A549 (cell line): ENCODE measurements around the gene FRMD8. TPM values are rescaled to one million over a fixed set of nuclear protein-coding genes. Genes with fewer than 3 reads are reported as not detected.

Experiments used
- ATAC-seq, 2 experiments: fragments of 200-7000 bp in 1 of 2; fragments of >200 bp in 1 of 2; cut with Nextera tagmentation in 1 of 2; cut with Tn5 transposase in 1 of 2; 3 replicates each; pipeline versions ENCODE4 v1.8.0 to v1.9.1; 2018 to 2020; ENCODE audit warnings: mild to moderate bottlenecking in 1 of 2, moderate library complexity in 1 of 2
- CTCF ChIA-PET: fragments of 300-600 bp; sonication (Branson Sonifier 250); formaldehyde crosslinking; extraction: SDS; loops from one replicate; lab custom pipeline; 2021; ENCODE audit warnings: antibody characterized with exemption, inconsistent platforms; lab: Yijun Ruan, JAX
- POLR2A ChIA-PET: fragments of 350-600 bp; formaldehyde crosslinking; extraction: SDS; loops from one replicate; lab custom pipeline; 2021; ENCODE audit warnings: antibody characterized with exemption, inconsistent platforms; lab: Yijun Ruan, JAX
- DNase-seq, 2 experiments: peaks; one replicate each; pipeline versions ENCODE4 v3.0.0 to v3.0.0-alpha.2; 2011 to 2016; ENCODE audit warnings: low read depth in 1 of 2, low spot score in 1 of 2
- FAIRE-seq: peaks from 2 replicates; lab custom pipeline; 2011; peaks lifted over from hg19 to GRCh38; lab: Jason Lieb, UNC
- H3K27ac ChIP-seq, 2 experiments: fragments of >200 bp; sonication (Bioruptor Twin); formaldehyde crosslinking; 3 replicates each; pipeline ENCODE4 v1.5.1; 2016 to 2017
- H3K4me1 ChIP-seq: fragments of >200 bp; sonication (Bioruptor Twin); formaldehyde crosslinking; 3 replicates; pipeline ENCODE4 v1.6.1; 2016
- H3K4me2 ChIP-seq: fragments of >200 bp; sonication (Bioruptor Twin); formaldehyde crosslinking; 3 replicates; pipeline ENCODE4 v1.6.1; 2016
- H3K4me3 ChIP-seq: fragments of >200 bp; sonication (Bioruptor Twin); formaldehyde crosslinking; 3 replicates; pipeline ENCODE4 v1.5.1; 2016
- H3K9me3 ChIP-seq: fragments of >200 bp; sonication (Bioruptor Twin); formaldehyde crosslinking; 3 replicates; pipeline ENCODE4 v1.6.1; 2016
- ATOH8 ChIP-seq: fragments of 250-450 bp; sonication (Bioruptor Pico); IDR thresholded peaks from 2 replicates; pipeline ENCODE4 v1.5.0; 2020; ENCODE audit warnings: low read depth, mild to moderate bottlenecking, moderate library complexity
- BCL3 ChIP-seq: fragments of >200 bp; sonication (Bioruptor Twin); formaldehyde crosslinking; IDR thresholded peaks from 3 replicates; pipeline ENCODE4 v1.6.1; 2016
- BHLHE40 ChIP-seq: IDR thresholded peaks from 2 replicates; pipeline ENCODE4 v1.6.1; 2012; ENCODE audit warnings: low read depth, low read length, inconsistent platforms
- CBX2 ChIP-seq: fragments of 200-600 bp; sonication (generic); IDR thresholded peaks from 2 replicates; pipeline ENCODE4 v1.6.1; 2016; ENCODE audit warnings: low read depth, mild to moderate bottlenecking, borderline replicate concordance
- CTCF ChIP-seq: fragments of >200 bp; sonication (Bioruptor Twin); formaldehyde crosslinking; IDR thresholded peaks from 3 replicates; pipeline ENCODE4 v1.5.1; 2016
- EHMT2 ChIP-seq: fragments of 200-600 bp; sonication (generic); IDR thresholded peaks from 2 replicates; pipeline ENCODE4 v1.6.1; 2016; ENCODE audit warnings: antibody characterized with exemption, low read depth, mild to moderate bottlenecking, moderate library complexity
- EP300 ChIP-seq, 2 experiments: fragments of >200 bp; sonication (Bioruptor Twin); formaldehyde crosslinking; IDR thresholded peaks; 2 replicates in 1 of 2; 3 replicates in 1 of 2; pipeline ENCODE4 v1.6.1; 2016 to 2017
- ESRRA ChIP-seq: fragments of 150-350 bp; IDR thresholded peaks from 2 replicates; pipeline ENCODE4 v1.6.1; 2014; ENCODE audit warnings: mild to moderate bottlenecking, low read length, borderline replicate concordance
- FOSB ChIP-seq: fragments of 250-450 bp; sonication (Bioruptor Pico); IDR thresholded peaks from 2 replicates; pipeline ENCODE4 v1.5.0; 2020; ENCODE audit warnings: mild to moderate bottlenecking, moderate library complexity
- FOSL2 ChIP-seq, 2 experiments: fragments of 450-650 bp in 1 of 2; fragments of >200 bp in 1 of 2; sonication (Bioruptor Twin) in 1 of 2; formaldehyde crosslinking; IDR thresholded peaks; 2 replicates each; pipeline versions ENCODE4 v1.5.0 to v1.6.1; 2016 to 2020; ENCODE audit warnings: mild to moderate bottlenecking in 1 of 2, moderate library complexity in 1 of 2
- GATA3 ChIP-seq: IDR thresholded peaks from 2 replicates; pipeline ENCODE4 v1.6.1; 2012; ENCODE audit warnings: borderline replicate concordance
- HDAC2 ChIP-seq: fragments of 200-600 bp; sonication (generic); IDR thresholded peaks from 2 replicates; pipeline ENCODE4 v1.6.1; 2016
- HES2 ChIP-seq: fragments of >200 bp; sonication (Bioruptor Twin); formaldehyde crosslinking; IDR thresholded peaks from 2 replicates; pipeline ENCODE4 v1.6.1; 2016
- HEYL ChIP-seq: fragments of 250-450 bp; sonication (Bioruptor Pico); IDR thresholded peaks from 2 replicates; pipeline ENCODE4 v1.8.0; 2021; ENCODE audit warnings: mild to moderate bottlenecking, moderate library complexity
- HOXB13 ChIP-seq: fragments of 250-450 bp; sonication (Bioruptor Pico); IDR thresholded peaks from 2 replicates; pipeline ENCODE4 v1.5.0; 2020; ENCODE audit warnings: low read depth, mild to moderate bottlenecking, moderate library complexity
- HOXB5 ChIP-seq: fragments of 250-450 bp; sonication (Bioruptor Pico); IDR thresholded peaks from 2 replicates; pipeline ENCODE4 v1.5.0; 2020; ENCODE audit warnings: mild to moderate bottlenecking, moderate library complexity
- JUN ChIP-seq, 2 experiments: fragments of >200 bp; sonication (Bioruptor Twin); formaldehyde crosslinking; IDR thresholded peaks; 2 replicates in 1 of 2; 3 replicates in 1 of 2; pipeline ENCODE4 v1.6.1; 2016 to 2017
- JUNB ChIP-seq: fragments of >200 bp; sonication (Bioruptor Twin); formaldehyde crosslinking; IDR thresholded peaks from 2 replicates; pipeline ENCODE4 v1.6.1; 2016
- MAX ChIP-seq: IDR thresholded peaks from 2 replicates; pipeline ENCODE4 v1.6.1; 2012
- MYC ChIP-seq: IDR thresholded peaks from 2 replicates; pipeline ENCODE4 v1.6.1; 2012; ENCODE audit warnings: mild to moderate bottlenecking, inconsistent platforms, low read length, improper control_type of control experiment, borderline replicate concordance
- NFE2L2 ChIP-seq: fragments of 150-350 bp; conservative IDR thresholded peaks from 2 replicates; pipeline ENCODE4 v1.6.1; 2014; ENCODE audit warnings: low read length
- NPAS2 ChIP-seq: fragments of 250-450 bp; sonication (Bioruptor Pico); IDR thresholded peaks from 2 replicates; pipeline ENCODE4 v1.8.0; 2022; ENCODE audit warnings: mild to moderate bottlenecking, moderate library complexity, borderline replicate concordance
- PHF8 ChIP-seq: fragments of 200-600 bp; sonication (generic); IDR thresholded peaks from 2 replicates; pipeline ENCODE4 v1.6.1; 2016; ENCODE audit warnings: low read depth, mild to moderate bottlenecking, antibody characterized with exemption, moderate library complexity, borderline replicate concordance
- RAD21 ChIP-seq, 2 experiments: fragments of >200 bp in 1 of 2; sonication (Bioruptor Twin) in 1 of 2; formaldehyde crosslinking in 1 of 2; IDR thresholded peaks in 1 of 2; conservative IDR thresholded peaks in 1 of 2; 2 replicates in 1 of 2; 3 replicates in 1 of 2; pipeline ENCODE4 v1.6.1; 2012 to 2018; ENCODE audit warnings: inconsistent platforms in 1 of 2
- RARB ChIP-seq: fragments of 250-450 bp; sonication (Bioruptor Pico); IDR thresholded peaks from 2 replicates; pipeline ENCODE4 v1.8.0; 2021; ENCODE audit warnings: mild to moderate bottlenecking, moderate library complexity
- SMC3 ChIP-seq: fragments of >200 bp; sonication (Bioruptor Twin); formaldehyde crosslinking; IDR thresholded peaks from 3 replicates; pipeline ENCODE4 v1.6.1; 2018; ENCODE audit warnings: inconsistent platforms
- TFCP2L1 ChIP-seq: fragments of 250-450 bp; sonication (Bioruptor Pico); IDR thresholded peaks from 2 replicates; pipeline ENCODE4 v1.5.0; 2021; ENCODE audit warnings: mild to moderate bottlenecking
- USF2 ChIP-seq: fragments of 450-650 bp; IDR thresholded peaks from 2 replicates; pipeline ENCODE4 v1.6.1; 2014; ENCODE audit warnings: antibody characterized with exemption
- ZNF302 ChIP-seq: fragments of 250-450 bp; sonication (Bioruptor Pico); IDR thresholded peaks from 2 replicates; pipeline ENCODE4 v1.9.0; 2021; ENCODE audit warnings: inconsistent platforms, mild to moderate bottlenecking, moderate library complexity
- ZSCAN20 ChIP-seq: fragments of 250-450 bp; sonication (Bioruptor Pico); IDR thresholded peaks from 2 replicates; pipeline ENCODE4 v1.8.0; 2022; ENCODE audit warnings: mild to moderate bottlenecking, moderate library complexity
- WGBS: methylation state at CpG from one replicate; pipeline ENCODE4 v1.1.6; 2017; ENCODE audit errors: missing lambda C conversion rate; 5-methylcytosine and 5-hydroxymethylcytosine counted together
- polyA plus RNA-seq, 4 experiments: library from polyadenylated mRNA; depleted of rRNA in 3 of 4; stranded (reverse); fragments of >200 nt; fragmentation: RNase III in 1 of 4; extraction: RNeasy Plus Mini Kit Qiagen cat#74134 plus additional on column Dnase treatment in 1 of 4; gene quantifications; 2 replicates in 3 of 4; 3 replicates in 1 of 4; pipeline ENCODE4 v1.2.3, GENCODE V29; 2011 to 2017
- TF ChIP-seq, protein P1 (sequence below): IDR thresholded peaks from 2 replicates; pipeline ENCODE4 v1.6.1; 2012; ENCODE audit warnings: low read depth, borderline replicate concordance
- TF ChIP-seq, protein P2 (sequence below): IDR thresholded peaks from 2 replicates; pipeline ENCODE4 v1.6.1; 2012

The FRMD8 gene
- polyA plus RNA-seq, 2 of the 4 experiments (the other 2 are of a cell fraction): 12.9 to 20.0 TPM

DNA sequence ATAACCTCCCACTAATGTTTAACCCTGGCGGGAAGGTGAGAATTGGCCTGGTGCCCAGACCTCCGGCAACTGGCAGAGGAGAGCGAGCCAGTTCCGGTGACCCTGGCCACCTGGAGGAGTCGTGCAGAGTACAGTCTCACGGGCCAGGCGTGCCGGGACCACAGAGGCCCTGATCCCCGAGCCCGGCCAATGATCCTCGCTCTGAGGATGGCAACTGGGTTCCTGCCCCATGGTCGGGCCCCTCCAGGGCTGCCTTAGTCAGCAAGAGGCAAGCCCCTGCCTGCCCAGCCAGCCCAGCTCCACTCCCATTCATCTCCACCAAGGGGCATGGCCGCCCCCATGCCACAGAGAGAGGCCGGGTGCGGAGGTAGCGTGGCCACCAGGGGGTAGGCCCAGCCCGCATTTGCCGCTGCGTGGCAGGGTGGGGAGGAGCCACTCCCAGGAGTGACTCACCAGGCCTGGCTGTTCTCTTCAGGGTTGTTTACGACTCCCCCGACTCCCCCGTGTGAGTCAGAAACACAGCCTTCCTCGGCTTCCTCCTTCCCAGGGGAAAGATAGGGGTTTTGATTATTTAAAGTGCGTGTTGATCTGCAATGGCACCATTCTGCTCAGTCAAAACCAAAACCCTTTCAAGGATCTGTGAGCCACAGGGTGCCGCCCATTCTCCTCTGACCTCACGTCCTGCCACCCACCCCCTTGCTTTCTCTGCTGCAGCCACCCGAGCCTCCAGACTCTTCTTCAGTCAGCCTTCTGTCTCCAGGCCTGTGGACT, 4.2 kb upstream of the FRMD8 start, which contains the start of gene SLC25A45:
SLC25A45 (minus strand) TSS at position 614 of the 771 bp plus-strand sequence. CDS start 695 bp downstream, outside the sequence.
- H3K9me3 ChIP-seq: no peaks in the 10 kb centered on the region
- FAIRE-seq: peak; percentile 36
- peak; percentile 78 to 98 for DNase-seq
- peak; percentile 65 for TF ChIP-seq SMC3
- peak; percentile 24; the same call in 1 of the 2 replicates for TF ChIP-seq PHF8
- TF ChIP-seq BHLHE40: peak; percentile 74
- TF ChIP-seq FOSL2 (IDR thresholded peaks at IDR 0.05): peak; percentile 92
- TF ChIP-seq FOSL2 (CRISPR knock-in tag; IDR thresholded peaks at IDR 0.05): peak; percentile 100
- peak; percentile 83 for TF ChIP-seq JUNB
- TF ChIP-seq ZNF302 (CRISPR knock-in tag): no peak
- 0 out of 2 replicates have a peak, but pooled peaks have one; percentile 30 for TF ChIP-seq ATOH8
- TF ChIP-seq MYC: peak; percentile 83; the same call in 1 of the 2 replicates
- peak; percentile 52; the same call in 2 of the 3 replicates for TF ChIP-seq CTCF
- TF ChIP-seq MAX: peak; percentile 95
- peak; percentile 56; the same call in 1 of the 2 replicates for TF ChIP-seq GATA3
- no peak for TF ChIP-seq HDAC2
- TF ChIP-seq HOXB13: peak; percentile 67; the same call in 1 of the 2 replicates
- TF ChIP-seq TFCP2L1 (CRISPR knock-in tag): peak; percentile 76; the same call in 1 of the 2 replicates
- peak; percentile 88 for TF ChIP-seq FOSB (CRISPR knock-in tag)
- TF ChIP-seq HEYL: no peak
- no peak for TF ChIP-seq EHMT2
- peak; percentile 19 to 35; a peak in 3 of 5 replicates for TF ChIP-seq EP300 (IDR thresholded peaks at IDR 0.05)
- TF ChIP-seq JUN (IDR thresholded peaks at IDR 0.05): peak; percentile 73 to 95; a peak in 4 of 5 replicates
- TF ChIP-seq HOXB5 (CRISPR knock-in tag): peak; percentile 88
- TF ChIP-seq, protein P1, sequence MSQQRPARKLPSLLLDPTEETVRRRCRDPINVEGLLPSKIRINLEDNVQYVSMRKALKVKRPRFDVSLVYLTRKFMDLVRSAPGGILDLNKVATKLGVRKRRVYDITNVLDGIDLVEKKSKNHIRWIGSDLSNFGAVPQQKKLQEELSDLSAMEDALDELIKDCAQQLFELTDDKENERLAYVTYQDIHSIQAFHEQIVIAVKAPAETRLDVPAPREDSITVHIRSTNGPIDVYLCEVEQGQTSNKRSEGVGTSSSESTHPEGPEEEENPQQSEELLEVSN: peak; percentile 21; the same call in 1 of the 2 replicates
- TF ChIP-seq RARB (CRISPR knock-in tag): peak; percentile 63; the same call in 1 of the 2 replicates
- no peak for TF ChIP-seq CBX2
- peak; percentile 15; the same call in 1 of the 3 replicates for TF ChIP-seq BCL3
- TF ChIP-seq NPAS2 (CRISPR knock-in tag): no peak
- TF ChIP-seq ZSCAN20 (CRISPR knock-in tag): 0 out of 2 replicates have a peak, but pooled peaks have one; percentile 10
- TF ChIP-seq NFE2L2: no peak
- no peak for TF ChIP-seq HES2
- TF ChIP-seq, protein P2, sequence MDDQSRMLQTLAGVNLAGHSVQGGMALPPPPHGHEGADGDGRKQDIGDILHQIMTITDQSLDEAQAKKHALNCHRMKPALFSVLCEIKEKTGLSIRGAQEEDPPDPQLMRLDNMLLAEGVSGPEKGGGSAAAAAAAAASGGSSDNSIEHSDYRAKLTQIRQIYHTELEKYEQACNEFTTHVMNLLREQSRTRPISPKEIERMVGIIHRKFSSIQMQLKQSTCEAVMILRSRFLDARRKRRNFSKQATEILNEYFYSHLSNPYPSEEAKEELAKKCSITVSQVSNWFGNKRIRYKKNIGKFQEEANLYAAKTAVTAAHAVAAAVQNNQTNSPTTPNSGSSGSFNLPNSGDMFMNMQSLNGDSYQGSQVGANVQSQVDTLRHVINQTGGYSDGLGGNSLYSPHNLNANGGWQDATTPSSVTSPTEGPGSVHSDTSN: no peak; the same call in 1 of the 2 replicates
- peak; percentile 75 to 81 for TF ChIP-seq RAD21 (conservative IDR thresholded peaks at IDR 0.05 in 1 of 2, IDR thresholded peaks at IDR 0.05 in 1 of 2)
- peak; percentile 26; the same call in 1 of the 2 replicates for TF ChIP-seq USF2
- TF ChIP-seq ESRRA: 0 out of 2 replicates have a peak, but pooled peaks have one; percentile 33
- WGBS: 1% methylated on average over 20 of the region's 27 CpGs
- ChIA-PET CTCF (interaction anchor here (0.6 to 14.2 kb wide), 26 partner anchors 8 to 133 kb away, joined by 3 to 208 read pairs (median 4); partner anchors contain the start of genes CDC42EP2, MALAT1 and NEAT1), POLR2A (interaction anchor here (0.6 to 2.5 kb wide), 12 partner anchors 11 to 125 kb away, joined by 3 to 17 read pairs (median 5); partner anchors contain the start of gene NEAT1)
- peak within 1 kb of the TSS; percentile 93 for H3K4me2 ChIP-seq
- H3K4me3 ChIP-seq: peak within 1 kb of the TSS; percentile 46
- peaks cover 80% of the 10 kb centered on the region for H3K4me1 ChIP-seq
- ATAC-seq: peak; percentile 88 to 90
- peak within 1 kb of the TSS; percentile 93 to 99 for H3K27ac ChIP-seq
